ENCODE data around the gene GFY.

GFY gene

GRCh38 chr19:49428547-49429451 lies 3.6 kb downstream of the GFY start:
- DNase-seq: no peak

GRCh38 chr19:49430172-49430677 lies 5.0 kb downstream of the GFY start:
- no peak for DNase-seq

GRCh38 chr19:49430678-49431329 lies 5.6 kb downstream of the GFY start:
- DNase-seq: peak; percentile 56 to 61

DNA sequence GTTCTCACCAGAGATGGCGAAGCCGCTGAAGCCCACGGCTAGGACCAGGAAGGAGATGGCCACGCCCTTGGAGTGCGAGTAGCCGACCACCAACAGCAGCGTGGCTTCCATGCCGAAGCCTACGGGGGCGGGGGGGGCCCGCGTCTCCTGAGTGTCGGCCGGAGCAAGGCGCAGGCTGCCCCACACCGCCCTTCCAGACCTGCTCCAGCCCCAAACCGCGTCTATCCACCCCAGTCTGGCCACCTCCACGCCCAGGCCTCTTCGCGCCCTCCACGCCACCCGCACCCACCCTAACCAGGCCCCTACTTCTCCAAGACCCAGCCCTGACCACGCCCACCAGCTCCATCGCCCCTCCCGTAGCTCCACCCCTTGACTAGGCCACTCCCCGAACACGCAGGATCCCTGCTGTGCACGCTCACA lies 6.2 kb downstream of the GFY start:
- DNase-seq: peak; percentile 57 to 65

DNA sequence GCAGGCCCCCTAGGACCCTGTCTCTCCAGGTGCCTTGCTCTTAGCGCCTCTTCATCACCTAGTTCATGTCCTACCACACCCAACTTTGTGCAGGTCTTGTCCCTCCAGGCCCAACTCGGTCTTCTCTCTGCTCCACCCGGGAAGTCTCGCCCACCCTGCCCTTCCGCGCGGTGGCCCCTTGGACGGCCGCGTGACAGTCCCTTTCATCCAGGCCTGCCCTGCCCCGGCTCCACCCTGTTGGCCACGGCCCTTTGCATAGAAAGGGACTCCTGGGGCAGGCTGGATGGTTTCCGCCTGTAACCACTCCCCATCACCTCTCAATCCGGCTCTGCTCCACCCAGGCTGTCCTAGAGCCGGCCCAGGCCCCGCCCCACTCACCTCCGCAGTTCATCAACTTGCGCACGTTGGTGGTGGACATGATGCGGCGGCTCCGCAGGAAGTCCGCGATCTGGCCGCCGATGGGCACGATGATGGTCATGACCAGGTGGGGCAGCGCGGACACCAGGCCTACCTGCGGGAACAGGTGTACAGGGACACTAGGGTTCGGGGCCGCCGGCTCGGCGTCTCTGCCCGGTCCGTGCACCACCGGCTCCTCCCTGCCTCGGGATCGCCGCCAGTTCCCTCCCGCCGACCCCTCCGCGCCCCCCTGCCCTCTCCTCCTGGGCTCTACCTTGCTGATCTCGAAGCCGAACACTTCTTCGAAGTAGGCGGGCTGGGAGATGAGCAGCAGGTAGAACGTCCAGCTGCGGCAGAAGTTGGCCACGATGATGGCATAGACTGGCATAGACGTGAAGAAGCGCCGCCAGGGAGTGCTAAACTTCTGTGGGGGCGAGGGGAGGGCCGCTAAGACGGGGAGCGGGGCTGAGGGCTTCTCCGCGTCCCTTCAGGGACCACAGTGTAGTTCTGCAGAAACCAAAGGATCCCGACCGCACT lies 7.2 kb downstream of the GFY start:
- DNase-seq: peak in 1 of 2 experiments; percentile 55

- DNase-seq: no peak
These were observed 8.2 kb downstream of the GFY start for GRCh38 chr19:49433240-49433901.

DNA sequence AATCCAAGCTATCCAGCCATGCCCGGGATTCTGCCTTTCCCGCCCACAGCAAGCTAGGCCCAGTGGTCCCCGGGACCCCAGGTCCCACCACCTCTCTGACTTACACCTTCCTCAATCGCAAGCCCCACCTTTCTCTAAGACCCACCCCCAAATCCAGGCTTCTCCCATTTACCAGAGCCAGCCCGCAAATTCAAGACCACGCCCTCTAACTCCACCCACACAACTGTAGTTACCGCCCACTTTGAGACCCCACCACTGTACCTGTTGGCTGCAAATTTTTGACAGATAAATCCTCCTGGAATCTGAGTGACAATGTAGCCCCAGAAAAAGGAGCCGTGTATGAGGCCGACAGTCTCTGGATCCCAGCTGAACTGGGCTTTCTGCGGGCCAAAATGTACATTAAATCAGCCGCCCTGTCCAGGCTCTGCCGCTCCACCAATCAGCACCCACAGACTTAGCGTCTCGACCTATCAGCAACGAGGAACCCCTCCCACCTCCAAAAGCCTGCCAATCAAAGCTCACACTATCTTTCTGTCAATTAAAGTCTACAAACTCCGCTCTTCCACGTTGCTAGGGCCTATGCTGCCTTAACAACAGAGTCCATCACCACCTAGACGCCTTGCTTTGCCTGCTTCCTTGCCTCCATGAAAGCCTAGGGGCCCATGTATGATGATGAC lies 9.9 kb downstream of the GFY start:
- no peak for DNase-seq

DNA sequence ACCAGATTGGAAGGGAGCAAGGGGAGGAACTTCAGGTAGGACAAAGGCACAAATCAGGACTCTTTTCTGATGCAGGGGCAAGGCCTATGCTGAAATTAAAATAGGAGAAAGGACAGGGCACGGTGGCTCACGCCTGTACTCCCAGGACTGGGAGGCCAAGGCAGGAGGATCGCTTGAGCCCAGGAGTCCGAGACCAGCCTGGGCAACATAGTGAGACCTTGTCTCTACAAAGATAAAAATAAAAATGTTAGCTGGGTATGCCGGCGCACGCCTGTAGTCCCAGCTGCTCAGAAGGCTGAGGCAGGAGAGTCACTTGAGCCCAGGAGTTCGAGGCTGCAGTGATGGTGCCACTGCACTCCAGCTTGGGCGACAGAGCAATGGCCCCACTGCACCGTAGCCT lies 10.5 kb downstream of the GFY start:
- DNase-seq: no peak

GRCh38 chr19:49436381-49437017 lies 11.3 kb downstream of the GFY start:
- peak; percentile 75 to 81 for DNase-seq

DNA sequence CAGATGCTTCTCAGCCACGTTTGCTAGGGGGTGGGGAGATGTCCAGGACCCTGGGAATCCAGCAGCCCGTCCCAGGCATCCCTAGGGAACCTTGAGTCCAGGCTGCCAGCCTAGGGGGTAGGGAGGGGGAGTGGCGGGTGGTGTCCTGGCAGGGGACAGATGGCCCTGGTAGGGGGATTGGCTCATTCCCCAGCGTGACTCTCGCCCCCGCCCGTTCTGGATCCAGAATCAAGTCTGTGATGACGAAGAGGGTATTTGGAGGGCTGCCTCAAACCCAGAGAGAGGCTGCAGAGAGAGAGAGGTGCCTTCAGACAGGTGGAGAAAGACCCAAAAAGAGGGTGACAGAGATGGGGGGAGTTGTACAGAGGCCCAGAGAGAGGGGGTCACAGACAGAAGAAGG lies 12.0 kb downstream of the GFY start:
- no peak for DNase-seq

DNA sequence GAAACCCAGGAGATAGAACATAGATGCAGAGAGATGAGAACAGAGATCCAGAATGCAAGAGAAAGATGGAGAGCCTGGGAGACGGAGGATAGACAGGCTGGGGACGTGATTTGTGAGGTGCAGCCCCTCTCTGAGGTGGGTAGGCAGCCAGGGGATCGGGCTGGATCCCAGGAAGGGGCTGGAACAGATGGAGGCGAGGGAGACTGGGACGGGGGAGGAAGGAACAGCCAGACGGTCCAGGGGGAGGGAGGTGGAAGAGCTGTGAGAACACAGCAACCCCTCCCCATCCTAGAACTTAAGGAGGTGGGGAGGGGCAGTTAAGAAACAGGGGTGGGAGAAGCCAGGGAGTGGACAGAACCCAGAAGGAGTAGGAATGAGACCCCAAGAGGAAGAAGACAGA lies 13.1 kb downstream of the GFY start:
- DNase-seq: no peak

DNA sequence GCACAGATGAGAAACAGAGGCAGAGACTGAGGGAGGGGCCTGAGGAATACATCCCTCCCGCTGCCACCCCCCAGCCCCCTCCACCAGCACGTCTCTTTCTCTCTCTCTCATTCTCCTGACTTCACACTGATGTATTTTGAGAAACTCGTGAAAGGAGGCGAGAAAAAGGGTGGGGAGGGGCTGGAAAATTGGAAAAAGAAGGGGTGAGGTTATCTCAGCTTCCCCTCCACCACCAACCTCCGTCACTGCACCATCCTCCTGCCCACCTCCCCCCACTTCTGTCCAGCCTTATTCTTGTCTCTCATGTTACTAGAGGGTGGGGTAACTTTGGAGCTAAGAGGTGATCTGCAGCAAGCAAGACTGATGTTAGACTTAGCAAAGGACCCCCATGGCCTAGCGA lies 14.6 kb downstream of the GFY start:
- DNase-seq: no peak

DNA sequence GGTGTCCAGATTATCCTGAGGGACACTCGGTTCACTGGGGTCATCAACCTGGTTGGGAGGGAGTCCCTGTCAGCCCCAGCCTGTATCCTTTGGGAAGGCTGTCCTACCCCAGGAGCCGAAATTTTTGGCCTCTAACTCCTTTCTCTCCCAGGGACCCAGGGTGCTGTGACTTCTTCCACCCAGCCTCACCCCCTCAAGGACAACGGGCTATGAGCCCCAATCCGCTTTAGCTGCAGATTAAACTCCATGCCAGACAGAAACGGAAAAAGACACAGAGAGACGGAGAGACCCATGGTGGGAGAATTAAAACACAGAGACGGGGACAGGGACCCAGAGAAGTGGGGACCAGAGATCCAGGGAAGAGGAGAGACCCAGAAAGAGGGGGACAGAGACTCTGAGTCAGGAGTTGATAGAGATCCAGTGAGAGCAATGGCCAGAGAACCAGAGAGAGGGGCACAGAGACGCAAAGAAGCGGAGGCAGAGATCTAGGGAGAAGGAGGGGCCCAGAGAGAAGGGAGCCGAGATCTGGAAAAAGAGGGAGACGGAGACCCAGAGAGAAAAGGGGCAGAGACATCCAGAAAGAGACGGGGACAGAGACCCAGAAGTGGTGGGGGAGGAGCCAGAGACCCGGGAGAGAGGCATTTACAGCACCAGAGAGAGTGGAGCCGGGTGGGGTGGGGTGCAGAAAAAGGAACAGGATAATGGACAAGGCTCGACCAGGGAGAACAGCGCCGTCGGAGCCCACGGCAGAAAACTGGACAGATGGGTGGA lies 15.4 kb downstream of the GFY start:
- no peak for DNase-seq

DNA sequence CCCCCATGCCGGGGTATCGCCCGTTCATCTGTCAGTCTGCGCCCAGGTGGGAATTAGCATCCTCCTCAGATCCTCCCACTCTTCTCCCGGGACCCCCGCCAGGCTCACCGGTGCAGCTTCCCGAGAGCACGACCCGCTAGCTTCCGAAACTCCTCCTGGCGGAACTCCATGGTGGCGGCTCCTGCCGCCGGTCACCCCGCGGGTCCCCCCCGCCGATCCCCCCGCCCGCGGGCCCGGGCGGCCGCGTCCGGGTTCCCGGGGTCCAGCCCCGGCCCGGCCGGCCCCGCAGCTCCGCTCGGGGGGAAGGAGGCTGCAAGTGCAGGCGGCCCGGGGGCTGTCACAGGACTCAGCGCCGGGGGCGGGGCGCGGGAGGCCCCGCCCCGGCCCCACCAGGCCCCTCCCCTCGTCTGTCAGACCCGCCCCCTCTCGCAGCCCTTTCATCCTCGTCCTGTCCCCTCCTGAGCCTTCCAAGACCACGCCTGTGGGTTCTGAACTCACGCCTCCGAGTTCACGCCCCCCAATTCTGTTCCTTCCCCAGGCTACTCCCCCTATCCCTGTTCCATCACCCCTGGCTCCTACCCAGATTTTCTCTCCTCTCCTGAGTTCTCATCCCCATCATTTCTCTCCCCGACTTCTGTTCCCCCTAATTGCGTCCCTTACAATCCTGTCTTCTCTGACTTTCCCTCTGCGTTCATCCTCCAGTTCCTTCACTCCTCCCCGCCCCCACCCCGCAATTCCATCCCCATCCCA lies 16.2 kb downstream of the GFY start, which contains the start of gene SLC17A7:
Gene SLC17A7 (minus strand): TSS at position 318 of the 750 bp plus-strand sequence. CDS start 148 bp downstream, at position 170.
- peak; percentile 64 to 76 for DNase-seq

DNA sequence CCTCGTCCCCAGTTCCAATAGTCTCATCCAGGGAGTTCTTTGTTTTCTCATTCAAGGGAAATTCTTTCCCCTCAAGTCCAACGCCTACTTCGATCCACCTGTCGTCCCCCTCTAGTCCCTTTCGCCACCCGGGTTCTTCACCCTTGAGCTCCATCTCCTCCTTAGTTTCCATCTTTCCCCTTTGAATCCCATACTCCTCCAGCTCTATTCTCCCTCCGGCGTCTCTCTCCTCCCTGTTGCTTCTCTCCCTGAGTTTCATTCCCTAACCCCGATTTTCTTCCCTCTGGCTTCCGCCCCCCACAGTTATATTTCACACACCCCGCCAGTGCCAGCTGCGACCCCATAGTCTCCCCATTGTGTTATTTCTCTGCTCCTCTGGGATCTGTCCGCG lies 16.8 kb downstream of the GFY start:
- DNase-seq: no peak

GRCh38 chr19:49442354-49442753 lies 17.2 kb downstream of the GFY start:
- DNase-seq: peak in 1 of 2 experiments; percentile 51

DNA sequence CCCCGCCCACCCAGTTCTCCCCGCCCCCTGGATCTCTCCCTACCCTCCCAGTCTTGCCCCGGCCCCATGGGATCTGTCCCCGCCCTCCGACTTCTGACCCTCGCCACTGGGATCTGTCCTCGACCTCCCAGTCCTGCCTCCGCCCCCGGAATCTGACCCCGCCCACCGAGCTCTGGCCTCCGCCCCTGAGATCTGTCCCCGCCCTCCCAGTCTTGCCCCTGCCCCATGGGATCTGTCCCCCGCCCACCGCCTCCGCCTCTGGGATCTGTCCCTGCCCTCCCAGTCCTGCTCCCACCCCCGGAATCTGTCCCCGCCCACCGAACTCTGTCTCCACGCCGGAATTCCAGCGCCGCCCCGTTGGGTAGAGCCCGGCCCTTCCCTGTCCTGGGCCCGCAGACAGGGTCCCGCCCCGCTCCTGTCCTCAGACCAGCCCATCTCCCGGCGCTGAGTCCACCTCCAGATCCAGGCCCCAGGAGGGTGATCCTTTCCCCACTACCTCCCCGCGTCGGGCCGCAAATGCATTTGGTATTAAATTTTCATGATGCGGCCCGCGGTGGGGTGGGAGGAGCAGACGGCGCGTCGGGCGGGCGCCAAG lies 17.7 kb downstream of the GFY start:
- DNase-seq: peak; percentile 80 to 81

GRCh38 chr19:49443366-49444099 lies 18.3 kb downstream of the GFY start:
- DNase-seq: peak; percentile 97 to 98
